GM12878 (cell line): ENCODE results near the gene DNAAF8. TPM values are rescaled to one million over a fixed set of nuclear protein-coding genes. Genes with fewer than 3 reads are reported as not detected.

Experiments
- ATAC-seq: fragments of 200-7000 bp; cut with Tn5 transposase; 3 replicates; pipeline ENCODE4 v1.9.1; 2020; ENCODE audit warnings: mild to moderate bottlenecking, moderate library complexity
- BruUV-seq: library from RNA; stranded (reverse); fragments of 400-500 nt; replicated peaks from 2 replicates; lab custom pipeline; 2021; lab: Mats Ljungman, UMichigan
- CTCF ChIA-PET: fragments of 300-600 bp; sonication (Branson Sonifier 250); formaldehyde crosslinking; extraction: SDS; loops from one replicate; lab custom pipeline; 2021; ENCODE audit warnings: inconsistent platforms; lab: Yijun Ruan, JAX
- POLR2A ChIA-PET: fragments of 350-600 bp; formaldehyde crosslinking; extraction: SDS; loops from one replicate; lab custom pipeline; 2021; ENCODE audit warnings: inconsistent platforms; lab: Charles Lee
- RAD21 ChIA-PET: fragments of 300-600 bp; sonication (Branson Sonifier 250); formaldehyde crosslinking; loops from one replicate; lab custom pipeline; 2023; ENCODE audit warnings: antibody characterized with exemption; ENCODE audit not compliant: unreplicated experiment; lab: Charles Lee
- SMC1A ChIA-PET: fragments of 300-600 bp; sonication (Branson Sonifier 250); formaldehyde crosslinking; loops from one replicate; lab custom pipeline; 2023; ENCODE audit not compliant: unreplicated experiment, uncharacterized antibody; lab: Charles Lee
- DNase-seq: peaks from one replicate; pipeline ENCODE4 v3.0.0-alpha.2; 2011; ENCODE audit warnings: low read depth, low spot score
- FAIRE-seq: peaks from 3 replicates; lab custom pipeline; 2011; peaks lifted over from hg19 to GRCh38; lab: Jason Lieb, UNC
- H2AFZ ChIP-seq: 2 replicates; pipeline ENCODE4 v1.6.0; 2011; ENCODE audit warnings: low read depth, low read length, control low read depth; ENCODE audit not compliant: control insufficient read depth
- H3K27ac ChIP-seq: 2 replicates; pipeline ENCODE4 v1.5.1; 2011; ENCODE audit warnings: control low read depth; ENCODE audit not compliant: control insufficient read depth, insufficient read depth
- H3K27me3 ChIP-seq, 2 experiments: replicated peaks in 1 of 2; 2 replicates each; pipeline versions ENCODE4 v1.6.0 to v1.6.1; 2011; ENCODE audit warnings: low read length in 1 of 2; ENCODE audit not compliant: control insufficient read depth in 2 of 2, insufficient read depth in 2 of 2
- H3K36me3 ChIP-seq, 2 experiments: 2 replicates each; pipeline ENCODE4 v1.5.1; 2011; ENCODE audit warnings: low read length in 1 of 2; ENCODE audit not compliant: control insufficient read depth in 2 of 2, insufficient read depth in 2 of 2
- H3K4me1 ChIP-seq: 2 replicates; pipeline ENCODE4 v1.6.1; 2011; ENCODE audit warnings: mild to moderate bottlenecking, low read length, moderate library complexity, mixed read lengths; ENCODE audit not compliant: control insufficient read depth, insufficient read depth
- H3K4me2 ChIP-seq: 2 replicates; pipeline ENCODE4 v1.6.0; 2011; ENCODE audit warnings: control low read depth; ENCODE audit not compliant: control insufficient read depth, insufficient read depth
- H3K4me3 ChIP-seq: fragments of 200-600 bp; sonication (generic); 2 replicates; pipeline ENCODE4 v1.5.1; 2016
- H3K79me2 ChIP-seq: 2 replicates; pipeline ENCODE4 v1.6.0; 2011; ENCODE audit warnings: low read length; ENCODE audit not compliant: control insufficient read depth, insufficient read depth
- H3K9ac ChIP-seq: 2 replicates; pipeline ENCODE4 v1.8.0; 2011; ENCODE audit warnings: low read length, control low read depth, mixed read lengths; ENCODE audit not compliant: control insufficient read depth, insufficient read depth
- H3K9me3 ChIP-seq: replicated peaks from 3 replicates; pipeline ENCODE4 v1.5.1; 2011; ENCODE audit warnings: mild to moderate bottlenecking, low read length; ENCODE audit not compliant: control insufficient read depth, insufficient read depth
- H4K20me1 ChIP-seq: 2 replicates; pipeline ENCODE4 v1.6.0; 2011; ENCODE audit not compliant: control insufficient read depth, insufficient read depth
- BACH1 ChIP-seq: fragments of 450-650 bp; IDR thresholded peaks from 2 replicates; pipeline ENCODE4 v1.6.1; 2017; ENCODE audit warnings: mild to moderate bottlenecking, borderline replicate concordance
- EP300 ChIP-seq, 2 experiments: fragments of 150-350 bp in 1 of 2; IDR thresholded peaks; 2 replicates each; pipeline ENCODE4 v1.6.1; 2011 to 2012; ENCODE audit warnings: low read depth in 2 of 2, low read length in 2 of 2, borderline replicate concordance in 1 of 2, improper control_type of control experiment in 1 of 2, inconsistent platforms in 1 of 2; ENCODE audit not compliant: control insufficient read depth in 1 of 2
- GATAD2B ChIP-seq: fragments of 450-650 bp; conservative IDR thresholded peaks from 2 replicates; pipeline ENCODE4 v1.6.1; 2017; ENCODE audit warnings: low read depth, mild to moderate bottlenecking, moderate library complexity
- JUND ChIP-seq: IDR thresholded peaks from 2 replicates; pipeline ENCODE4 v1.6.1; 2012; ENCODE audit warnings: low read depth, mild to moderate bottlenecking, low read length, improper control_type of control experiment, moderate library complexity
- NR2C1 ChIP-seq: fragments of 450-650 bp; IDR thresholded peaks from 2 replicates; pipeline ENCODE4 v1.6.1; 2017; ENCODE audit warnings: antibody characterized with exemption, mild to moderate bottlenecking, moderate library complexity
- NR2C2 ChIP-seq: IDR thresholded peaks from 2 replicates; pipeline ENCODE4 v1.6.1; 2011; ENCODE audit warnings: borderline replicate concordance, low read depth; ENCODE audit not compliant: control insufficient read depth, insufficient read length
- RAD51 ChIP-seq: fragments of 450-650 bp; IDR thresholded peaks from 2 replicates; pipeline ENCODE4 v1.6.1; 2016; ENCODE audit warnings: moderate library complexity, mild to moderate bottlenecking, inconsistent platforms
- RFX5 ChIP-seq: IDR thresholded peaks from 2 replicates; pipeline ENCODE4 v1.6.1; 2011; ENCODE audit warnings: low read depth, low read length, improper control_type of control experiment
- SMC3 ChIP-seq: IDR thresholded peaks from 2 replicates; pipeline ENCODE4 v1.6.1; 2011; ENCODE audit warnings: low read length, improper control_type of control experiment, borderline replicate concordance
- STAT1 ChIP-seq: fragments of 450-650 bp; conservative IDR thresholded peaks from 2 replicates; pipeline ENCODE4 v1.6.1; 2014; ENCODE audit warnings: antibody characterized with exemption, mild to moderate bottlenecking
- ZNF274 ChIP-seq: IDR thresholded peaks from one replicate; pipeline ENCODE4 v1.8.0; 2011; ENCODE audit not compliant: insufficient read length, insufficient read depth
- ZSCAN29 ChIP-seq: fragments of 450-650 bp; IDR thresholded peaks from 2 replicates; pipeline ENCODE4 v1.6.1; 2017; ENCODE audit warnings: mild to moderate bottlenecking, moderate library complexity
- WGBS: methylation state at CpG from one replicate; pipeline ENCODE4 v1.1.6; 2016; ENCODE audit warnings: low lambda C conversion rate; ENCODE audit not compliant: insufficient replicate concordance, insufficient coverage; ENCODE audit errors: missing lambda C conversion rate; 5-methylcytosine and 5-hydroxymethylcytosine counted together
- in situ Hi-C: fragments of 300-500 bp; cut with MboI; formaldehyde crosslinking; loops from 9 replicates; pipeline ENCODE4 v1.14.3; 2018; ENCODE audit warnings: mixed read lengths
- intact Hi-C: fragments of 100-400 bp; cut with micrococcal nuclease; formaldehyde crosslinking; loops from one replicate; pipeline ENCODE4 v1.14.2; 2022; ENCODE audit not compliant: unreplicated experiment
- polyA plus RNA-seq, 11 experiments: library from polyadenylated mRNA; depleted of rRNA in 4 of 11; unstranded in 6 of 11; stranded (reverse) in 5 of 11; fragments of >200 nt; fragmentation: Nextera tagmentation in 4 of 11; fragmentation: Illumina TruSeq in 1 of 11; extraction: Ambion mirVana in 4 of 11; extraction: Trizol in 1 of 11; gene quantifications; 1 replicate in 1 of 11; 2 replicates in 10 of 11; pipeline versions ENCODE4 v1.2.1 to v1.2.3, GENCODE V29; 2011 to 2016; ENCODE audit warnings: inconsistent platforms in 2 of 11, missing spikeins in 2 of 11, low read depth in 1 of 11
- total RNA-seq, 4 experiments: library from RNA; depleted of rRNA in 3 of 4; stranded (reverse); fragments of >200 nt in 3 of 4; fragmentation: Illumina TruSeq in 1 of 4; extraction: Trizol in 1 of 4; gene quantifications; 2 replicates each; pipeline versions ENCODE4 v1.2.1 to v1.2.3, GENCODE V29; 2013 to 2021

The DNAAF8 gene
- total and polyA plus RNA-seq, 10 of the 15 experiments (the other 5 are each of a cell fraction or from before 2014, with no cell fraction given) = 0.01 to 0.78 (median 0.22) TPM; not detected in 2

DNA sequence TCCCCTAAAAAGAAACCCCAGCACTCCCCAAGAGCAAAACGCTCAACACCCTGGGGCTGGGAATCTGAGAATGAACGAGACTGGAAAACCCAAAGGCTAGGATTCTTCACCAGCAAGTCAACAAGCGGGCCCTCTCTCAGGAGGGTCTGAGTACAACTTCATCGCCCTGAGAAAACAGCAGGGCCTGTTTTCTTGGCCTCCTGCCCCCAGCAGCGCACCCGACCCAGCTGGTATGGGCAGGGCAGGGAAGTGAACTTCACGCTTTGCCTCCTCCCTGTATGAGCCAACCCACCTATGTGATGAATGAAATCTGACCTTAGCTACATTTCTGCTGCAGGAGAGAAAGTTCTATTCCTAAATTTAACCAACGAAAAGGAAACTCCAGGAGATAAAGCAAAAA, 29.8 kb upstream of the DNAAF8 start:
- Histone ChIP-seq H3K4me2 (no peak overlapping the region), H3K27me3 (no peaks in the 10 kb centered on the region), H3K4me3 (no peak overlapping the region), H3K36me3 (peaks cover 8 to 18% of the 10 kb centered on the region in 2 experiments; a peak in 3 of 4 replicates), H2AFZ (no peak overlapping the region), H3K4me1 (no peaks in the 10 kb centered on the region), H3K27ac (no peak overlapping the region), H3K9ac (no peak overlapping the region), H4K20me1 (no peaks in the 10 kb centered on the region), H3K79me2 (no peaks in the 10 kb centered on the region), H3K9me3 (no peaks in the 10 kb centered on the region)
- ATAC-seq (no peak), FAIRE-seq (no peak), DNase-seq (no peak)
- POLR2A ChIA-PET = no interaction called here
- intact Hi-C loops = no loop called here
- SMC1A ChIA-PET = interaction anchor here (0.6 to 0.8 kb wide), 2 partner anchors 35 to 269 kb away, joined by 3 to 4 read pairs; no protein-coding TSS in a partner anchor
- CTCF ChIA-PET = no interaction called here
- TF ChIP-seq RAD51 (no peak), GATAD2B (no peak), EP300 (IDR thresholded peaks at IDR 0.05; ENCODE audit: borderline replicate concordance in 1 of 2, control insufficient read depth in 1 of 2, low read depth in 2 of 2, low read length in 2 of 2) (no peak), NR2C1 (no peak), RFX5 (no peak), NR2C2 (no peak), JUND (no peak), ZSCAN29 (no peak), STAT1 (no peak), BACH1 (no peak), SMC3 (no peak), ZNF274 (no peak)
- RAD21 ChIA-PET = no interaction called here
- no TSS peak for BruUV-seq
- WGBS = 83% methylated on average over 8 of the region's 8 CpGs
- in situ Hi-C loops = no loop called here
